SK-N-SH treated with all-trans-retinoic acid at 6 μM for 48 hours (cell line): ENCODE measurements around the gene DCDC2C.
A peak's percentile ranks its signal among the peaks of the same experiment; 100 is the strongest.

Source experiments
- ATAC-seq: fragments of 200-7000 bp; cut with Tn5 transposase; 3 replicates; pipeline ENCODE4 v1.9.1; 2020; ENCODE audit warnings: mild to moderate bottlenecking, moderate library complexity
- ARNTL ChIP-seq: fragments of 450-650 bp; formaldehyde crosslinking; IDR thresholded peaks from 2 replicates; pipeline ENCODE4 v1.5.0; 2020; ENCODE audit warnings: low read depth, mild to moderate bottlenecking, moderate library complexity, borderline replicate concordance
- BACH2 ChIP-seq: fragments of 250-450 bp; sonication (Bioruptor Pico); IDR thresholded peaks from 2 replicates; pipeline ENCODE4 v1.9.0; 2021; ENCODE audit warnings: mild to moderate bottlenecking, borderline replicate concordance
- CREB5 ChIP-seq: fragments of 250-450 bp; sonication (Bioruptor Pico); IDR thresholded peaks from 2 replicates; pipeline ENCODE4 v1.5.1; 2020; ENCODE audit warnings: low read depth, mild to moderate bottlenecking, moderate library complexity
- CSDC2 ChIP-seq: fragments of 250-450 bp; sonication (Bioruptor Pico); IDR thresholded peaks from 2 replicates; pipeline ENCODE4 v1.5.0; 2020; ENCODE audit warnings: mild to moderate bottlenecking, moderate library complexity
- CSRNP3 ChIP-seq: fragments of 250-450 bp; sonication (Bioruptor Pico); IDR thresholded peaks from 2 replicates; pipeline ENCODE4 v1.5.1; 2021; ENCODE audit warnings: mild to moderate bottlenecking, moderate library complexity
- ESRRG ChIP-seq: fragments of 250-450 bp; sonication (Bioruptor Pico); IDR thresholded peaks from 2 replicates; pipeline ENCODE4 v1.6.1; 2021; ENCODE audit warnings: mild to moderate bottlenecking
- GLIS3 ChIP-seq: fragments of 250-450 bp; sonication (Bioruptor Pico); IDR thresholded peaks from 2 replicates; pipeline ENCODE4 v1.5.0; 2020; ENCODE audit warnings: mild to moderate bottlenecking, moderate library complexity
- ISL1 ChIP-seq: fragments of 250-450 bp; sonication (Bioruptor Pico); IDR thresholded peaks from 2 replicates; pipeline ENCODE4 v2.1.2; 2022; ENCODE audit warnings: mild to moderate bottlenecking, moderate library complexity
- OSR1 ChIP-seq: fragments of 250-450 bp; sonication (Bioruptor Pico); IDR thresholded peaks from 2 replicates; pipeline ENCODE4 v1.8.0; 2022; ENCODE audit warnings: moderate library complexity, mild to moderate bottlenecking, inconsistent platforms
- PATZ1 ChIP-seq: fragments of 250-450 bp; sonication (Bioruptor Pico); IDR thresholded peaks from 2 replicates; pipeline ENCODE4 v1.8.0; 2020; ENCODE audit warnings: mild to moderate bottlenecking, moderate library complexity, borderline replicate concordance
- POU6F1 ChIP-seq: fragments of 250-450 bp; sonication (Bioruptor Pico); IDR thresholded peaks from 2 replicates; pipeline ENCODE4 v1.8.0; 2021; ENCODE audit warnings: low read depth, mild to moderate bottlenecking, moderate library complexity, borderline replicate concordance
- PPARA ChIP-seq: fragments of 250-450 bp; sonication (Bioruptor Pico); IDR thresholded peaks from 2 replicates; pipeline ENCODE4 v1.5.0; 2020; ENCODE audit warnings: mild to moderate bottlenecking, borderline replicate concordance
- RARB ChIP-seq: fragments of 250-450 bp; sonication (Bioruptor Pico); IDR thresholded peaks from 2 replicates; pipeline ENCODE4 v1.8.0; 2021; ENCODE audit warnings: mild to moderate bottlenecking, moderate library complexity
- SNAI2 ChIP-seq: fragments of 250-450 bp; sonication (Bioruptor Pico); IDR thresholded peaks from 2 replicates; pipeline ENCODE4 v1.5.0; 2020; ENCODE audit warnings: mild to moderate bottlenecking, moderate library complexity
- TCF4 ChIP-seq: fragments of 250-450 bp; sonication (Bioruptor Pico); IDR thresholded peaks from 2 replicates; pipeline ENCODE4 v1.8.0; 2021; ENCODE audit warnings: mild to moderate bottlenecking, moderate library complexity, borderline replicate concordance
- TOX ChIP-seq: fragments of 250-450 bp; sonication (Bioruptor Pico); IDR thresholded peaks from 2 replicates; pipeline ENCODE4 v1.8.0; 2021; ENCODE audit warnings: mild to moderate bottlenecking, moderate library complexity, borderline replicate concordance
- TSHZ2 ChIP-seq: fragments of 250-450 bp; sonication (Bioruptor Pico); IDR thresholded peaks from 2 replicates; pipeline ENCODE4 v1.5.0; 2020; ENCODE audit warnings: mild to moderate bottlenecking, moderate library complexity
- ZC3H10 ChIP-seq: fragments of 250-450 bp; sonication (Bioruptor Pico); IDR thresholded peaks from 2 replicates; pipeline ENCODE4 v1.5.1; 2021; ENCODE audit warnings: mild to moderate bottlenecking, moderate library complexity
- ZNF565 ChIP-seq: fragments of 450-650 bp; formaldehyde crosslinking; conservative IDR thresholded peaks from 2 replicates; pipeline ENCODE4 v1.5.0; 2020; ENCODE audit warnings: low read depth, mild to moderate bottlenecking, moderate library complexity
- ZNF70 ChIP-seq: fragments of 450-650 bp; formaldehyde crosslinking; IDR thresholded peaks from 2 replicates; pipeline ENCODE4 v1.5.0; 2020; ENCODE audit warnings: mild to moderate bottlenecking, moderate library complexity
- ZNF8 ChIP-seq: fragments of 450-650 bp; formaldehyde crosslinking; IDR thresholded peaks from 2 replicates; pipeline ENCODE4 v1.5.0; 2020; ENCODE audit warnings: mild to moderate bottlenecking, moderate library complexity

DCDC2C gene

GRCh38 chr2:3738454-3738853 is 35.1 kb downstream of the DCDC2C start:
- TF ChIP-seq TSHZ2 (CRISPR knock-in tag), result no peak
- peak; percentile 90 for TF ChIP-seq ZNF70 (CRISPR knock-in tag)
- 0 out of 3 replicates have a peak, but pooled peaks have one; percentile 44 for ATAC-seq

GRCh38 chr2:3739313-3739712 is 35.9 kb downstream of the DCDC2C start:
- no peak for TF ChIP-seq PPARA (CRISPR knock-in tag)
- TF ChIP-seq POU6F1 (CRISPR knock-in tag), result no peak
- no peak for TF ChIP-seq GLIS3 (CRISPR knock-in tag)
- no peak for TF ChIP-seq ARNTL (CRISPR knock-in tag)
- TF ChIP-seq ESRRG (CRISPR knock-in tag), result no peak
- TF ChIP-seq, all 23 proteins: peak for 0
- ATAC-seq, result no peak

- no peak for ATAC-seq
- TF ChIP-seq TSHZ2 (CRISPR knock-in tag), result no peak
- TF ChIP-seq PATZ1 (CRISPR knock-in tag), result no peak
- no peak for TF ChIP-seq OSR1 (CRISPR knock-in tag)
- no peak for TF ChIP-seq TCF4 (CRISPR knock-in tag)
- TF ChIP-seq CREB5, result no peak
- TF ChIP-seq ZNF8 (CRISPR knock-in tag), result no peak
- TF ChIP-seq ISL1 (CRISPR knock-in tag), result no peak
- no peak for TF ChIP-seq GLIS3 (CRISPR knock-in tag)
- no peak for TF ChIP-seq CSRNP3 (CRISPR knock-in tag)
- TF ChIP-seq TOX (CRISPR knock-in tag), result no peak
- TF ChIP-seq ZC3H10, result no peak
- TF ChIP-seq SNAI2 (CRISPR knock-in tag), result no peak
- no peak for TF ChIP-seq RARB (CRISPR knock-in tag)
- no peak for TF ChIP-seq ARNTL (CRISPR knock-in tag)
- no peak for TF ChIP-seq BACH2 (CRISPR knock-in tag)
- no peak for TF ChIP-seq ZNF565 (CRISPR knock-in tag)
- no peak for TF ChIP-seq PPARA (CRISPR knock-in tag)
- TF ChIP-seq ESRRG (CRISPR knock-in tag), result no peak
- no peak for TF ChIP-seq CSDC2 (CRISPR knock-in tag)
Observed at GRCh38 chr2:3741396-3741795, 38.0 kb downstream of the DCDC2C start.
